HepG2 (cell line): ENCODE data around the gene C9orf50. TPM values are rescaled to one million over a fixed set of nuclear protein-coding genes. Genes with fewer than 3 reads are reported as not detected.

Source experiments
- HMGXB4 ChIP-seq, 2 experiments: sonication (generic) in 1 of 2; formaldehyde crosslinking in 1 of 2; IDR thresholded peaks; 2 replicates each; pipeline versions ENCODE4 v1.4.0 to v1.6.1; 2018 to 2020; ENCODE audit warnings: missing genetic modification reagents in 2 of 2, borderline replicate concordance in 1 of 2, low read depth in 1 of 2, mild to moderate bottlenecking in 1 of 2, missing biosample characterization in 1 of 2
- IRF2 ChIP-seq: IDR thresholded peaks from 2 replicates; pipeline ENCODE4 v1.6.1; 2018; ENCODE audit warnings: missing genetic modification reagents, missing compliant biosample characterization
- PHF8 ChIP-seq: sonication (generic); formaldehyde crosslinking; IDR thresholded peaks from 2 replicates; pipeline ENCODE4 v1.5.0; 2020; ENCODE audit warnings: missing genetic modification reagents
- THAP9 ChIP-seq: sonication (generic); formaldehyde crosslinking; IDR thresholded peaks from 2 replicates; pipeline ENCODE4; 2020; ENCODE audit warnings: missing genetic modification reagents, mild to moderate bottlenecking, borderline replicate concordance
- ZNF574 ChIP-seq: sonication (generic); formaldehyde crosslinking; IDR thresholded peaks from 2 replicates; pipeline ENCODE4 v1.4.0; 2020; ENCODE audit warnings: missing genetic modification reagents
- polyA plus RNA-seq, 8 experiments: library from polyadenylated mRNA; depleted of rRNA in 3 of 8; stranded (reverse) in 7 of 8; unstranded in 1 of 8; fragments of >200 nt; fragmentation: Illumina TruSeq in 4 of 8; extraction: Trizol in 4 of 8; gene quantifications; 2 replicates each; pipeline versions ENCODE4 v1.2.1 to v1.2.3, GENCODE V29; 2011 to 2016; ENCODE audit warnings: low read depth in 4 of 8, missing spikeins in 1 of 8, mixed read lengths in 1 of 8; ENCODE audit not compliant: insufficient read depth in 1 of 8
- total RNA-seq, 5 experiments: library from RNA; depleted of rRNA; stranded (reverse); fragments of >200 nt; fragmentation: Illumina TruSeq; extraction: Trizol; gene quantifications; 2 replicates each; pipeline ENCODE4 v1.2.3, GENCODE V29; 2016; ENCODE audit warnings: low read depth in 1 of 5

C9orf50 gene
- total and polyA plus RNA-seq, 2 of the 13 experiments (the other 11 are each of a cell fraction or from before 2014, with no cell fraction given): not detected

GRCh38 chr9:129569502-129570449 is 51.1 kb downstream of the C9orf50 start (continued):
- TF ChIP-seq HMGXB4 (CRISPR knock-in tag; IDR thresholded peaks at IDR 0.05; ENCODE audit: borderline replicate concordance in 1 of 2, low read depth in 1 of 2): peak; percentile 21 to 65; a peak in 3 of 4 replicates
- peak; percentile 33; the same call in 1 of the 2 replicates for TF ChIP-seq PHF8 (CRISPR knock-in tag)
- no peak for TF ChIP-seq THAP9 (CRISPR knock-in tag)
- TF ChIP-seq IRF2 (CRISPR knock-in tag): peak; percentile 68; the same call in 1 of the 2 replicates
- TF ChIP-seq ZNF574 (CRISPR knock-in tag): 0 out of 2 replicates have a peak, but pooled peaks have one; percentile 29
